SK-N-SH treated with all-trans-retinoic acid at 6 μM for 48 hours (cell line): Measurements from ENCODE around the gene IGF1R.

Experiments used
- ATAC-seq: fragments of 200-7000 bp; cut with Tn5 transposase; 3 replicates; pipeline ENCODE4 v1.9.1; 2020; ENCODE audit warnings: mild to moderate bottlenecking, moderate library complexity
- ARNTL ChIP-seq: fragments of 450-650 bp; formaldehyde crosslinking; IDR thresholded peaks from 2 replicates; pipeline ENCODE4 v1.5.0; 2020; ENCODE audit warnings: low read depth, mild to moderate bottlenecking, moderate library complexity, borderline replicate concordance
- CREB5 ChIP-seq: fragments of 250-450 bp; sonication (Bioruptor Pico); IDR thresholded peaks from 2 replicates; pipeline ENCODE4 v1.5.1; 2020; ENCODE audit warnings: low read depth, mild to moderate bottlenecking, moderate library complexity
- CSDC2 ChIP-seq: fragments of 250-450 bp; sonication (Bioruptor Pico); IDR thresholded peaks from 2 replicates; pipeline ENCODE4 v1.5.0; 2020; ENCODE audit warnings: mild to moderate bottlenecking, moderate library complexity
- CSRNP3 ChIP-seq: fragments of 250-450 bp; sonication (Bioruptor Pico); IDR thresholded peaks from 2 replicates; pipeline ENCODE4 v1.5.1; 2021; ENCODE audit warnings: mild to moderate bottlenecking, moderate library complexity
- ESRRG ChIP-seq: fragments of 250-450 bp; sonication (Bioruptor Pico); IDR thresholded peaks from 2 replicates; pipeline ENCODE4 v1.6.1; 2021; ENCODE audit warnings: mild to moderate bottlenecking
- OSR1 ChIP-seq: fragments of 250-450 bp; sonication (Bioruptor Pico); IDR thresholded peaks from 2 replicates; pipeline ENCODE4 v1.8.0; 2022; ENCODE audit warnings: moderate library complexity, mild to moderate bottlenecking, inconsistent platforms
- PATZ1 ChIP-seq: fragments of 250-450 bp; sonication (Bioruptor Pico); IDR thresholded peaks from 2 replicates; pipeline ENCODE4 v1.8.0; 2020; ENCODE audit warnings: mild to moderate bottlenecking, moderate library complexity, borderline replicate concordance
- POU6F1 ChIP-seq: fragments of 250-450 bp; sonication (Bioruptor Pico); IDR thresholded peaks from 2 replicates; pipeline ENCODE4 v1.8.0; 2021; ENCODE audit warnings: low read depth, mild to moderate bottlenecking, moderate library complexity, borderline replicate concordance
- PPARA ChIP-seq: fragments of 250-450 bp; sonication (Bioruptor Pico); IDR thresholded peaks from 2 replicates; pipeline ENCODE4 v1.5.0; 2020; ENCODE audit warnings: mild to moderate bottlenecking, borderline replicate concordance
- RARB ChIP-seq: fragments of 250-450 bp; sonication (Bioruptor Pico); IDR thresholded peaks from 2 replicates; pipeline ENCODE4 v1.8.0; 2021; ENCODE audit warnings: mild to moderate bottlenecking, moderate library complexity
- SNAI2 ChIP-seq: fragments of 250-450 bp; sonication (Bioruptor Pico); IDR thresholded peaks from 2 replicates; pipeline ENCODE4 v1.5.0; 2020; ENCODE audit warnings: mild to moderate bottlenecking, moderate library complexity
- TCF4 ChIP-seq: fragments of 250-450 bp; sonication (Bioruptor Pico); IDR thresholded peaks from 2 replicates; pipeline ENCODE4 v1.8.0; 2021; ENCODE audit warnings: mild to moderate bottlenecking, moderate library complexity, borderline replicate concordance
- TOX ChIP-seq: fragments of 250-450 bp; sonication (Bioruptor Pico); IDR thresholded peaks from 2 replicates; pipeline ENCODE4 v1.8.0; 2021; ENCODE audit warnings: mild to moderate bottlenecking, moderate library complexity, borderline replicate concordance
- TSHZ2 ChIP-seq: fragments of 250-450 bp; sonication (Bioruptor Pico); IDR thresholded peaks from 2 replicates; pipeline ENCODE4 v1.5.0; 2020; ENCODE audit warnings: mild to moderate bottlenecking, moderate library complexity
- ZC3H10 ChIP-seq: fragments of 250-450 bp; sonication (Bioruptor Pico); IDR thresholded peaks from 2 replicates; pipeline ENCODE4 v1.5.1; 2021; ENCODE audit warnings: mild to moderate bottlenecking, moderate library complexity
- ZFP3 ChIP-seq: fragments of 250-450 bp; sonication (Bioruptor Pico); IDR thresholded peaks from 2 replicates; pipeline ENCODE4 v1.5.0; 2020; ENCODE audit warnings: mild to moderate bottlenecking, moderate library complexity
- ZFP30 ChIP-seq: fragments of 450-650 bp; formaldehyde crosslinking; IDR thresholded peaks from 2 replicates; pipeline ENCODE4 v1.5.0; 2022; ENCODE audit warnings: mild to moderate bottlenecking, moderate library complexity
- ZNF565 ChIP-seq: fragments of 450-650 bp; formaldehyde crosslinking; conservative IDR thresholded peaks from 2 replicates; pipeline ENCODE4 v1.5.0; 2020; ENCODE audit warnings: low read depth, mild to moderate bottlenecking, moderate library complexity
- ZNF70 ChIP-seq: fragments of 450-650 bp; formaldehyde crosslinking; IDR thresholded peaks from 2 replicates; pipeline ENCODE4 v1.5.0; 2020; ENCODE audit warnings: mild to moderate bottlenecking, moderate library complexity

Gene IGF1R

GRCh38 chr15:98777426-98777825, 129.1 kb downstream of the IGF1R start (continued):
- TF ChIP-seq TSHZ2 (CRISPR knock-in tag), result no peak

GRCh38 chr15:98778263-98778959, 130.1 kb downstream of the IGF1R start:
- no peak for ATAC-seq

GRCh38 chr15:98778960-98779359, 130.6 kb downstream of the IGF1R start:
- ATAC-seq, result no peak
- TF ChIP-seq SNAI2 (no peak), ZNF70 (CRISPR knock-in tag) (no peak), ZFP3 (CRISPR knock-in tag) (no peak), PPARA (no peak), CSDC2 (CRISPR knock-in tag) (no peak), OSR1 (CRISPR knock-in tag) (no peak), PATZ1 (CRISPR knock-in tag) (no peak), TOX (CRISPR knock-in tag) (no peak), TSHZ2 (CRISPR knock-in tag) (no peak), ZNF565 (no peak), ZFP30 (no peak), RARB (no peak), POU6F1 (CRISPR knock-in tag) (no peak), ZC3H10 (CRISPR knock-in tag) (no peak), ESRRG (CRISPR knock-in tag) (no peak)

More at GRCh38 chr15:98778263-98778959, 130.1 kb downstream of the IGF1R start:
- TF ChIP-seq POU6F1 (CRISPR knock-in tag), result no peak
- no peak for TF ChIP-seq CSRNP3 (CRISPR knock-in tag)
- no peak for TF ChIP-seq RARB
- TF ChIP-seq TCF4 (CRISPR knock-in tag), result no peak
- TF ChIP-seq ZC3H10 (CRISPR knock-in tag), result no peak
- no peak for TF ChIP-seq CREB5
- no peak for TF ChIP-seq ARNTL (CRISPR knock-in tag)
